D721Med (cell line): Measurements from ENCODE around the gene SCUBE1.

Experiments used
- DNase-seq: peaks from one replicate; pipeline ENCODE4 v3.0.0; 2011; ENCODE audit warnings: low spot score; ENCODE audit not compliant: insufficient read length
- FAIRE-seq: peaks from 2 replicates; lab custom pipeline; 2011; peaks lifted over from hg19 to GRCh38; lab: Jason Lieb, UNC
- CTCF ChIP-seq: IDR thresholded peaks from 2 replicates; pipeline ENCODE4 v1.5.1; 2012; ENCODE audit warnings: mild to moderate bottlenecking, control low read depth; ENCODE audit not compliant: insufficient read depth; ENCODE audit errors: missing control alignments

SCUBE1 gene

GRCh38 chr22:43217285-43218030 lies 125.7 kb downstream of the SCUBE1 start:
- DNase-seq (no peak), FAIRE-seq (no peak)
- no peak for TF ChIP-seq CTCF

- FAIRE-seq (no peak), DNase-seq (no peak)
- no peak for TF ChIP-seq CTCF
These were observed 126.4 kb downstream of the SCUBE1 start for GRCh38 chr22:43216738-43217137.

GRCh38 chr22:43213962-43214361 lies 129.2 kb downstream of the SCUBE1 start:
- DNase-seq (no peak), FAIRE-seq (no peak)
- no peak for TF ChIP-seq CTCF

- TF ChIP-seq CTCF = no peak
- DNase-seq = no peak
- FAIRE-seq = no peak
These were observed 130.1 kb downstream of the SCUBE1 start for GRCh38 chr22:43213051-43213450.

GRCh38 chr22:43212434-43212952 lies 130.7 kb downstream of the SCUBE1 start:
- no peak for DNase-seq

GRCh38 chr22:43211941-43212433 lies 131.2 kb downstream of the SCUBE1 start:
- DNase-seq (no peak), FAIRE-seq (no peak)
- TF ChIP-seq CTCF = no peak

More at GRCh38 chr22:43212434-43212952, 130.7 kb downstream of the SCUBE1 start:
- no peak for TF ChIP-seq CTCF
- FAIRE-seq = no peak
